ENCODE measurements around the gene DNAJB12.
"Not testable (repeated sequence)": the region's sequence is repeated elsewhere in the genome, so short reads cannot be mapped to it uniquely, and the experiment has no call there.

The DNAJB12 gene

GRCh38 chr10:72316748-72317435, 37.8 kb downstream of the DNAJB12 start:
- no peak for DNase-seq (ENCODE audit: low read depth)

DNA sequence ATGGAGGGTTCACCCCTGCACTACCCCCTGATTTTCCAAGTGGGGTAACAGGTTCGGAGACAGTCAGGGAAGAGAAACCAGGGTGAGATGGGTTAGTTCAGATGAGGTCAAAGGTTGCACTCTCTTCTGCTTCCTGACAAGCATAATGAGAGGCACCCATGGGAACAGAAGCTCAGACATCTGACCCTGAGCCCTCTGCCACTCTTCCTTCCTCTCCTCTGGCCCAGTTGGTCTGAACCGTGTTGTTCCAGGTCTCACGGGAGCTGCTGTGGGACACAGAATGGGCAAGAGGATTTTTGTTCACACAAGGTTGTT, 38.4 kb downstream of the DNAJB12 start:
- no peak for DNase-seq (ENCODE audit: low read depth)

- peak; percentile 82 for DNase-seq (ENCODE audit: low read depth)
Observed at GRCh38 chr10:72315611-72316385, 38.9 kb downstream of the DNAJB12 start.

DNA sequence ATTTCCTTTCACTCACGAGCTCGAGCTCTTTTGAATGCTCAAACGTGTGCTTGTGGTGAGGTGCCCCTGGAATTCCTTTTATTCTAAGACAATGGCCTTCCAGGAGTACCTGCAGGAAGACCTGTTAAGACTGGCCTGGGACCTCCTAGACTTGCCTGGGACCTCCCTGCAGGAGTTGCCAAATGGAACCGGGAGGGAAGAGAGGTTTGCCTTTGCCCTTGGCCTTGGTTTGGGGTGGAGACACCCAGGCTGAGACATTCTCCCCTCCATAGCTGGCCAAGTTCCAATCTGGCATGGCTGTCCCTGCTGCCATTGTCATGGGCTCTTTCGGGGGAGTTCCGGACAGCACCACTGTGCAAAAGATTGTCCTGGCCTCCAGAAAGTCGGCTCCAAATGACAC, 39.7 kb downstream of the DNAJB12 start:
- no peak for DNase-seq (ENCODE audit: low read depth)

GRCh38 chr10:72314263-72314662, 40.5 kb downstream of the DNAJB12 start:
- no peak for DNase-seq (ENCODE audit: low read depth)

DNA sequence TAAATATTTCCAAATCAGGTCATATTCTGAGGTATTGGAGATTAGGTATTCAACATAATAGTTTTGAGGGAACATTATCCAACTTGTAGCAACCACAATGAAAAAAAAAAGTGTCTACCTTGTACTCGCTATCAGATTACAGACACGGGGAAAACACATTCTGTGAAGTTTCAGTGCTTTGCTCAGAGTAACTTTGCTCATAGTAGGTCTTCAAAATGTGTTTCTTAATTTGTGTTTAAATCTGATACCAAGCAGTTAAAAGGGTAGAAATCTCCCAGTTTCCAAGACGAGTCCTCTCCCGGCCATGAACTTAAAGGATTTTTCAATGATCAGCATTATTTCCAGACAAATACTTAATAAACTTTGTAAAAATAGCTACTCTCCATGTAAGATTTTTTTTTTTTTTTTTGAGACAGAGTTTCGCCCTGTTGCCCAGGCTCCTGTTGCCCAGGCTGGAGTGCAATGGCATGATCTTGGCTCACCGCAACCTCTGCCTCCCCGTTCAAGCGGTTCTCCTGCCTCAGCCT, 41.8 kb downstream of the DNAJB12 start:
- DNase-seq (ENCODE audit: low read depth), result no peak

GRCh38 chr10:72311667-72312066, 43.1 kb downstream of the DNAJB12 start:
- DNase-seq (ENCODE audit: low read depth), result no peak

DNA sequence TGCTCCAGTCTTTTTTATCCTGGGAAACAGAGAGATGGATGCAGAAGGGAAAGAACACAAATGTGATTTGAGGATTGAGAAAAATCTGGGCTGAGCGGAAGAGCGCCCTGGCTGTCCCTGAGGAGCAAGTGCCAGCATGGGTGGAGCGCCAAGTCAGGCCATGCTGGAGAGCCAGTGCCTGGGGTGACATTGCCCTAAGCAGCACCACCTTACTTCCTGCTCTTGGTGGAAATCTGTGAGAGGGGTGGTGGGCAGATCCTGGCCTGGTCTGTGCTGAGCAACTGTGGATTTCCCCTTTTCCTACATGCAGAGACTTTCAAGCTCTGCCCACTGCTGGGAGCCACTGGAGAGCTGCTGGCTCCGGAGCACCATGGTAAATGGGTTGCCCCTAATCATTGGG, 44.1 kb downstream of the DNAJB12 start:
- DNase-seq (ENCODE audit: low read depth), result no peak

DNA sequence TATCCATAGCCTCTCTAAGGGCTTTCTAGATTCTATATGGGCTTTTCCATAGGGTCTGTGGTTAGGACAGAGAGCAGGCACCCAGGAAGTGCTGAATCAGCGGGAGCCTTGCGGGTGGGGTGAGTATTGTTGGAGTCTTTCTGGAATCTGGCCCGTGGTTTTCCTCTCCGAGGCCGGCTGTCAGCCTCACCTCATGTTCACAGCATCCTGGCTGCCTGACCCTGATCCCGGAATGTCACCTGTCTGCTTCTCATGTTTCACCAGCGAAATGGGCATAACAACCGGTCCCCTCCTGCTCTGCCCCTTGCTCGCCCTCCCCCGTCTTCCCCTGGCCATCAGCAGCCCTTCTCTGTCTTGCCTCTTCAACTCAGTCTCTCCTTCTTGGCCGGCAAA, 44.5 kb downstream of the DNAJB12 start:
- DNase-seq (ENCODE audit: low read depth), result no peak

DNA sequence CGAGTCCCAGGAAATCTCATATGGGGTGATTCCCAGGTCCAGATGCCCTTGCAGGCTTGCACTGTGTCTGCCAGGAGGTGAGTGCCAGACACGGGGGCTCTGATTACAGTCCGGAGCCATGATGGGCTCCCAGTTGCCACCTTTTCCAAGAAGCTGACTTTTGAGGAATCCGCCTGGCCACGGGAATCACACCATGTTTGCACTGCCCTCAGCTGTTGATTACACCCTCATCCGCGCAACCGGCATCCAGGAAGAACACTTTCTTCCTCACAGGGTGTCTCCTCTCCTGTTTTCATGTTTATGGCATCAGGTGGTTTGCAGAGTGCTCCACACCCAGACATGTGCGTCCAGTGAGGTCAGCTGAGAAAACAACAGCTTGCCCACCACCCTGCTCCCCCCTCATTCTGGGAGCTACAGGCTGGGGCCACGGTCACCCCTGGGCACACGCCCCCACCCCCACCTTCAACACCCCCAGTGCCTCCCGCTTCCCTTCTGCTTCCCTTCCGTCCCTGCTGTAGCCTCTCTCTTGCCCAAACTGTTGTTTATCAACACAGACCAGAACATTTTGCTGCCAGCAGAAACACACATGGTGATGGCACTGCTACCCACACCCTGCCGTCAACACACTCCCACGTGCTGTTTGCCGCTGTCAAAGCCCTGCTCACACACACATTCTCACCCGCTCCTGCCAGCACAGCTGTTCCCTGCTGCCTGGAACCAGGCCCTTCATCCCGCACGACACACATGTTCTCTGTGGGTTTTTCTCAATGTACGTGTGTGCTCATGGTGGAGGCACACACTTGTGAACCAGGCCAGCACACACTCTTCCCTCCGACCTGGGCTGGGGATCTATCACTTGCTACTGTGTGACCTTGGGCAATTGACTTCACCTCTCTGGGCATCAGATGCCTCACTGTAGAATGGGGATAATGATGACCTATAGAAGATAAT, 45.2 kb downstream of the DNAJB12 start:
- no peak for DNase-seq (ENCODE audit: low read depth)

GRCh38 chr10:72308320-72308987, 46.3 kb downstream of the DNAJB12 start:
- no peak for DNase-seq (ENCODE audit: low read depth)

DNA sequence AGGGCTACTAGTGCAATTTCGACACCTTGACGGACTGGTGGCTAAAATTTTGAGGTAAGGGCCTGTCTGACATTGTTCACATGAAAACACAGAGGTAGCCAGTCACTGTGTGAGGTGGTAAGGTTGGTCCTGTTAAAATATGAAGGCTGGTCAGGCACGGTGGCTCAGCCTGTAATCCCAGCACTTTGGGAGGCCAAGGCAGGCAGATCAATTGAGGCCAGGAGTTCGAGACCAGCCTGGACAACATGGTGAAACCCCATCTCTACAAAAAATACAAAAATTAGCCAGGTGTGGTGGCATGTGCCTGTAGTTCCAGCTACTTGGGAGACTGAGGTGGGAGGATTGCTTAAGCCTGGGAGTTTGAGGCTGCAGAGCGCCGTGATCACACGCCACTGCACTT, 47.0 kb downstream of the DNAJB12 start:
- not testable (repeated sequence) for DNase-seq (ENCODE audit: low read depth)

DNA sequence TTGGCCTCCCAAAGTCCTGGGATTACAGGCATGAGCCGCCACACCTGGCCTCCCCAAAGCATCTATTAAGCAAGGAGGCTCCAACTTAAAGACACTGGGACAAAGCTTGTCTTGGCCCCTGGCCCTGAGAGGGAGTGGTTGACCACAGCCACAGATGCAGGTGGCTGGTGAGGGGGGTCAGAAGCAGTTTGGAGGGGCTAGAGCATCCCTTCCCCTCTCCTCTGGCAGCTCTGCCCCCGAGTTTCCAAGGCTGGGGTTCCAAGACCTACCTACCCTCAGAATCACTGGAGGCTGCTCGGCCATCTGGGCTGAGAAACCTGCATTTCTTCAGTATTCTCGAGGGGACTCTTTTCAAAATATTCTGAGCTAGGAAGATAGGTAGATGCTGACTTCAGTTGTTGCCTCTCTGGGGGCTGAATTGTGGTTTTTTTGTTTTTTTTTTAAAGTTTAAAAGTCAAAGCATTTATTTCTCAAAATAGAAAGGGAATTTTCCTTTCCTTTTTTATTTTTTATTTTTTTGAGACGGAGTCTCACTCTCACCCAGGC, 48.4 kb downstream of the DNAJB12 start:
- DNase-seq (ENCODE audit: low read depth), result no peak

DNA sequence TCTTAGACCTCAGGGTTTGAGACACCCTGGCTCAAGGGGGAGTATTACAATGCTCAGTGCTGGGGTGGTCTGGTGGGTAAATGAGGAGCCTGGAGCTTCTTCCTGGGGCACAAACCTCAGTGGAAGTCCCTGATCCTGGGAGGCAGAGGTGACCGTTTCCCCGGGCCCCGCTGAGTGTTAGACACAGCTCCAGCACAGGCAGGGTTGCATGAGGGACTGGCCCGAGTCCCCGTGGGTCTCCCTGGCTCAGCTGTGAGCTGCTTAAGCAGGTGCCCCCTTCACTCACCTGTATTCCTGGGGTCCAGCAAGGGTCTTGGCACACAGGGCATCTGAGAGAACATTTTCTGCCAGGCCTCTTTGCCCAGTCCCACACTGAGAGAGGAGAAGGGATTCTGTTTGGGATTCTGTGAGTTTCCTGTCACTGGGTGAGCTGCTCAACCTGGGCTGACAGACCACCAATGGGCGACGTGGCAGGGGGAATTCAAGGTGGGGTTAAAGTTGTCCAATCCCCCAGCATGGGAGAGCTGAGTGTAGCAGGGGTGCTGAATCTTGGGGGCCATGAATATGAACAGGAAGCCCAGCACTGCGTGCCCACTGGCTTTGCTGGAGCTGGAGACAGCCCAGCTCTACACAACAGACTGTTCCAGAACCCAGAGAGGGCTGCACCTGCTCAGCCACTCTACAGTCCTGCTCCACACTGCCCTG, 51.1 kb downstream of the DNAJB12 start:
- no peak for DNase-seq (ENCODE audit: low read depth)

DNA sequence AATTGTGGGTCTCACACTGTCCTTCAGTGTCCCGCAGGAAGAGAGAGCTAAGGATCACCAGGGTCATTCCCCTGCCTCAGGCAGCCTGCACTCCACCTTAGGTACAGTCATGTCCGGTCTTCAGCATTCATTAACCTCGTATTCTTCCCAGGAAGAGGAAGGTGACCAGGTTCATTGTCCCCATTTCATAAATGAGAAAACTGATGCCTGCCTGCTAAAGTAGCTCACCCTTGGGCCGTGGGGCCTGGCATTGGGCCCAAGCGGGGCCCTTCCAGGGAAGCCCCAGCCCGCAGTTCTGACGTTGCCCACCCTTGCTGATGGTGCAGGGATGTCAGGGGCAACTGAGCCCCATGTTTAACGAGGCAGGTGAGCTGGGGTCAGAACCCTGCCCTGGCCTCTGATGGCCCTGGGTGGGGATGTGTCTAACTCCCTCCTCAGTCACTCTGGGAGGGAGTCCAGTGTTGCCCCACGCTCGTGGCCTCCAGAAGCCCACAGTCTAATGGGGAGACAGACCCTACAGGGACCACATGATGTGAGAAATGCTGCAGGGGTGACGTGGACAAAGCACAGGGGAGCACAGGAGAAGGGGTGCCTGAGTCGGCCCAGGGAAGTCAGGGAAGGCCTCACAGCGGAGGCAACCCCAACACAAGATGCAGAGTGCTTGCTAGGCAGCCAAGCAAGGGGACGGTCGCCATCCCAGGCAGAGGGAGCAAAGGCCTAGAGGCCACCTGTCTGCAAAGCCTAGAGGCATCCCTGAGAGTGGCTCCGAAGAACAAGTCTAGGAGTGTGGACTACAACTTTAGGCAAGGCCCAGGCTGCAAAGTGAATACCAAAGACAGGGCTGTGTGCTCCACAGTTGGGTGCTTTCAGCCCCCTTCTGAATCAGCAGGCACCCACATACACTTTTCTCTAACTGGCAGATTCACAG, 55.9 kb downstream of the DNAJB12 start:
- DNase-seq (ENCODE audit: low read depth), result no peak

DNA sequence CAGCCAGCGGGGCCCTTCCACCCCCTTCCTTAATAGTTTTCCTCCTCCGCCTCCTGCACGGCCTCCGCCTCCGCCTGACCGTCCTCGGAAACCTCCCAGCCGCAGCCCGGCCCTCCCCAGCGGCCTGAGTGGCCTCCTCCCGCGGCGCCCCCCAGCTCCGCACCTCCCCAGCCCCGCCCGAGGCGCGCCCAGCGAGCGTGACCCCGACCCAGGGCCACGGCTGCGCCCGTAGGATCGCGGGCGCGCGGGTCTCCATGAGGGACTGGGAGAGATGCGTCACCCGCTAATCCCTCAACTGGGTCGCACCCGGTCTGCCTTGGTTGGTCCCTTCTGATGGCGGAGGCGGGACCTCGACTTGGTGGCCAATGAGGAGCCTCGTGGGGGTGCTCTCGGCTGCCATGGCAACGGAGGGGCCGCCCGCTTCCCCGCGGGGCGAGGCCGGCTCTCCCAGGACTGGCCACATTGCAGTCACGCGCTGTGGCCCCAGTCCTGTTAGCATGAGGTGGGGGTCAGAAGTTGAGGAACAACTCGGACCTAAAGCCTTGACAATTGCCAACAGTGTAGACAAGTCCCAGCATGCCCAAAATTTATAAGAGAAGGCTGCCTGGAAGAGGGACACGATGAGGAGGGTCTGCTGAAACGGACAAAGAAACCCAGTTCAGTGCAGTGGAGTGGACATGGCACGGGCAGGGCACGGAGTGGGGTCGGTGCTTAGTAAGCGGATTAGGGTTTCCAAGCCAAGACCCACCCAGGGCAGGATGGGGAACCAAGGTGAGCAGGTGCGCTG, 56.7 kb downstream of the DNAJB12 start:
- DNase-seq (ENCODE audit: low read depth), result peak; percentile 98

DNA sequence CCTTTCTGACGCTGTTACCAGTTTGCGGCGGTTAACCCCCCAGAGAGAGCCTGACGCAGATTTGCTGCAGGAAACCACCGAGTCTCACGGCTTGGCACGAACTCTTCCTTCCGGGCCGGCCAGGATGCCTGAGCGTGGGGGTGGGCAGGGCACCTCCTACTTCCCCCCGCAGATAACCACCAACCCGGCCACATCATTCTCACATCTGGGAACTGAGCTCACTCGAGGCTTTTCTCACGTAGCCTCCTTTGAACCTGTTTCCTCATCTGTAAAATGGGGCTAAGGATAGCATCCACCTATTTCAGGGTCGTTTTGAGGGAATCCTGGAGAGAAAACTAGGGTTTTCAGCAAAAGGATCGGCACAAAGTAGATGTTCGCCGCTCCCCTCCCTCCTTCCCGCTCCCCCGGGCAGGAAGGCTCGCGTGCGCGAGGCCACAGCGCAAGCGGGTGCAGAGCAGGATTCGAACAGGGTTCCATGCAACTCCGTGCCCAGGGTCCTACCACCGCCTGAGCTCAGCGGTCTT, 57.4 kb downstream of the DNAJB12 start:
- DNase-seq (ENCODE audit: low read depth), result peak; percentile 95

GRCh38 chr10:72296829-72297280, 57.9 kb downstream of the DNAJB12 start:
- not testable (repeated sequence) for DNase-seq (ENCODE audit: low read depth)

Data from GM04504 (cell line).